ENCODE results near the gene NT5C1A. TPM values are rescaled to one million over a fixed set of nuclear protein-coding genes. Genes with fewer than 3 reads are reported as not detected.

NT5C1A gene
- total RNA-seq, 2 donors from 2014 or later = 0.31 to 0.70 TPM

DNA sequence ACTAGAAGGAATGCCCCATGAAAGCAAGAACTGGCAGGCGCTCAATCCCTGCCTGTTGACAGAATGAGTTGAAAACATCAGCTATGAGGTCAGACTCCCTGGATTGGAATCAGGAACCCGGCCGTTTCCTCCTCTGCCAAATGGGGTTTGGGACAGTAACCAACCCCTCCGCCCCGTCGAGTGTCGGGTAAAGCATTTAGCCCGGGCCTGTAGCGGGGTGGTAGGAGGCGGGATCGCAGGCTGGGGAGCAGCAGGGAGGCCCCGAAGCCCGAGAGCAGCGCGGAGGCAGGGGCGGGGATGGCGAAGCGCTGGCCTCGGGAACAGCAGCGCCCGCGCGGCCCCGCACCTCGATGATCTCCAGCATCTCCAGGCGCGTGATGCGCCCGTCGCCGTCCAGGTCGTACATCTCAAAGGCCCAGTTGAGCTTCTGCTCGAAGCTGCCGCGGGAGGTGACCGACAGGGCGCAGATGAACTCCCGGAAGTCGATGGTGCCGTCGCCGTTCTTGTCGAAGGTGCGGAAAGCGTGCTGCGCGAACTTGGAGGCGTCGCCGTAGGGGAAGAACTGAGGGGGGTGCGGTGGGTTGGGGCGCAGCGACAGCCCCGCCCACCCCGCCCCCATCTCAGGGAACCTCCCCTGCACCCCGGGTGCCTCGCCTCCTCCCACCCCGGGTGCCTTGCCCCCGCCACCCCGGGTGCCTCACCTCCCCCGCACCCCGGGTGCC, 11.8 kb upstream of the NT5C1A start:
- peaks cover 11% of the 10 kb centered on the region for H3K36me3 Mint-ChIP-seq (ENCODE audit: low read depth)
- peaks cover 7% of the 10 kb centered on the region for H3K27me3 Mint-ChIP-seq
- H3K4me3 Mint-ChIP-seq = peak overlapping the region; percentile 15
- DNase-seq (peak in 2 of 3 donors; percentile 30 to 40), ATAC-seq (peak; percentile 74)
- peaks cover 34% of the 10 kb centered on the region for H3K4me1 Mint-ChIP-seq
- H3K9me3 ChIP-seq (ENCODE audit: control insufficient read depth, low read length, poor library complexity, severe bottlenecking) = no peaks in the 10 kb centered on the region
- H3K27ac Mint-ChIP-seq = peak overlapping the region; percentile 88

DNA sequence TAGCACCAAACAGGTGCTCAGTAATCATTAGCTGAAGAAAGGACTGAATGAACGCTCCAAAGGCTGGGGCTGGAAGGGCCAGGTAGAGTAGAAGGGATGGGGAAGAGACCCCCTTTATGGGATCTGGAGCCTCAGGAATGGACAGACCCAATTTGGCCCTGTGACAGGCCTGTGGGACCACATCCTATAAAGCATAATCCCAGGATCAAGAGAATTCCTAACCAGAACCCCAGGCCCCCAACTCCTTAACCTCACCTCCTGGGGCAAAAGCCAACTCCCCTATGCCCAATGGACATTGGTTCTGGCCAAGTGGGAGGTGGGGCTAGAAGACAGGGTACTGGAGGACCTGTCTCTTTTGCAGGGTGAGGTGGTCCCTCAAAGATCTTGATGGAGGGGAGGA, 10.1 kb upstream of the NT5C1A start:
- no peaks in the 10 kb centered on the region for H3K9me3 ChIP-seq (ENCODE audit: control insufficient read depth, low read length, poor library complexity, severe bottlenecking)
- H3K36me3 Mint-ChIP-seq (ENCODE audit: low read depth) = peaks cover 9% of the 10 kb centered on the region
- DNase-seq (no peak), ATAC-seq (no peak)
- H3K27me3 Mint-ChIP-seq = no peaks in the 10 kb centered on the region
- peaks cover 22% of the 10 kb centered on the region for H3K4me1 Mint-ChIP-seq
- peak overlapping the region; percentile 41 for H3K4me3 Mint-ChIP-seq
- H3K27ac Mint-ChIP-seq = peak overlapping the region; percentile 47

DNA sequence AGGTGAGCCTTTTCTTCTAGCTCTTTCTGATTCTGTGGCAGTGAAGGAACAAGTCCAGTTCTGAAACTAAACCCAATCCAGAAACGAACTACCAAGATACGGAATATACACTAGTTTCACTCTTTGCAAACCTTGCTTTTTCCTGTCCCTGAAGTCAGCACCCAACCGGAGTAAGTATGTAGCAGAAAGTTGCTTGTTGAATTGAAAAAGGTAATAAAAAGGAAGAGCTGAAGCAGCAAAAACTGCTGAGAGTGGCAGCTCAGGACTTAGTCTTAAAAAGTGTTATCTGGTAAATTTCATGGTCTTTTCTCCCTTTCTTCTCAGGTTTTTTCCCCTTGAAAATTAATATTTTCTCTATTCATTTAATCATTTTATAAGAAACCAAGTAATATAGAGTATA, 9.4 kb upstream of the NT5C1A start:
- ATAC-seq = no peak
- Mint-ChIP-seq H3K27me3 (no peaks in the 10 kb centered on the region), H3K4me1 (peaks cover 24% of the 10 kb centered on the region), H3K36me3 (ENCODE audit: low read depth) (peaks cover 7% of the 10 kb centered on the region), H3K27ac (peak overlapping the region; percentile 43), H3K4me3 (peak overlapping the region; percentile 58)
- DNase-seq = no peak
- no peaks in the 10 kb centered on the region for H3K9me3 ChIP-seq (ENCODE audit: control insufficient read depth, low read length, poor library complexity, severe bottlenecking)

DNA sequence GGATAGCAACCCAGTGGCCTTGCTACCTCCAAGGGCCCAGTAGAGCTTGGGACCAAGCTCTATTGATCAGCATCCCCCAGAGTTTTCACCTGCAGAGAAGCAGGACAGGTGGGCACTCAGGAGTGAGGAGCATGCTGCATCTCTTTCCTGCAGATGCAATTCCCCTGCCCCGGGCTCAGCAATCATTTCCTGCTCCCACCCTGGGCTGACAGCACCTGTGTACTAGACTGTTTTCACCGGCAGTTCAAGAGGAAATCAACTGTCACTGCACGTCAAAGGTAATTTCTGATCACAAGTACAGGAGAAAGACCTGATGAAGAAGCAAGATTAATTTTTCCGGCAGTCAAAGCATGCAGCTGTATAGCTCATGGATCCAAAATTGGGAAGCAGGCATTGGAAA, 8.8 kb upstream of the NT5C1A start:
- ATAC-seq = peak; percentile 42
- H3K4me3 Mint-ChIP-seq = peak overlapping the region; percentile 58
- H3K27me3 Mint-ChIP-seq = no peaks in the 10 kb centered on the region
- no peak for DNase-seq
- no peaks in the 10 kb centered on the region for H3K9me3 ChIP-seq (ENCODE audit: control insufficient read depth, low read length, poor library complexity, severe bottlenecking)
- H3K27ac Mint-ChIP-seq = peak overlapping the region; percentile 43
- peaks cover 5% of the 10 kb centered on the region for H3K36me3 Mint-ChIP-seq (ENCODE audit: low read depth)
- H3K4me1 Mint-ChIP-seq = peaks cover 23% of the 10 kb centered on the region

DNA sequence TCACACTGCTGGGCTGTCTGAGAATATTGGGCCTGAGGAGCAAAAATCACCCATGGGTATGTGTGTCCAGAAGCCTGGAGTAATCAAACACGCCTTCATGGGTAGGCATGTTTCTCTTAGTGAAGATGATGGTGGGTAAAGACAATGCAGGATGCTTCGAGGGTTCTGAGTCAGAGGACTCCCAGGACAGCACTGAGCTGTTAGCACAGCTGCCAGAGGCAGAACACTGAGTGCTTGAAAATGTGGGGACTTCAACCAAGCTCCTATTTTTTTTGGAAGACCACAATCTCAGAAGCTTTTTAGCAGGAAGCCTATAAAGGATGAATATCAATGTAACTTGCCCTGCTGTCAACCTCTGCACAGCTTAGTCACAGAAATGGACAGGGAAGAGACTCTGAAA, 7.9 kb upstream of the NT5C1A start:
- Mint-ChIP-seq H3K4me3 (no peak overlapping the region), H3K27me3 (no peaks in the 10 kb centered on the region), H3K27ac (no peak overlapping the region), H3K36me3 (ENCODE audit: low read depth) (peaks cover 5% of the 10 kb centered on the region), H3K4me1 (peaks cover 20% of the 10 kb centered on the region)
- no peak for ATAC-seq
- no peaks in the 10 kb centered on the region for H3K9me3 ChIP-seq (ENCODE audit: control insufficient read depth, low read length, poor library complexity, severe bottlenecking)
- no peak for DNase-seq

DNA sequence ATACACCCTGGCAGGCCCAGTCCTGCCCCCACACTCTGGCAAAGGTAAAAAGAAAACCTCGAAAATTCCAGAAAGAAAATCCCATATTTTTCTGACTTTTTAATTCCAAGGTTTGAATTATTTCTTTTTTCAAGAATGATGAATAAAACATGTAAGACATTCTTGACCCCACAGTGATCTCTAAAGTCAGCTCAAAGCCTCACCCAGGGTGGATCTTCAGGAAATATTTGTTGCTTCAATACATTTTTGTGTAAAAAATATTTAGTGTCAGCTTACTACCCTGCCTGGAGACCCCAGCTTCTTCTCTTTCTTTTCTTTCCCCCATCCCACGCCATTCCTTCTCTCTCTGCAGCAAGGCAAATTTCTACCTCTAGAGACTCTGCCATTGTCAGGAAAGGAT, 7.0 kb upstream of the NT5C1A start:
- peaks cover 5% of the 10 kb centered on the region for H3K36me3 Mint-ChIP-seq (ENCODE audit: low read depth)
- H3K27ac Mint-ChIP-seq = no peak overlapping the region
- H3K27me3 Mint-ChIP-seq = no peaks in the 10 kb centered on the region
- no peaks in the 10 kb centered on the region for H3K9me3 ChIP-seq (ENCODE audit: control insufficient read depth, low read length, poor library complexity, severe bottlenecking)
- H3K4me1 Mint-ChIP-seq = peaks cover 14% of the 10 kb centered on the region
- ATAC-seq = no peak
- DNase-seq = no peak
- H3K4me3 Mint-ChIP-seq = no peak overlapping the region

DNA sequence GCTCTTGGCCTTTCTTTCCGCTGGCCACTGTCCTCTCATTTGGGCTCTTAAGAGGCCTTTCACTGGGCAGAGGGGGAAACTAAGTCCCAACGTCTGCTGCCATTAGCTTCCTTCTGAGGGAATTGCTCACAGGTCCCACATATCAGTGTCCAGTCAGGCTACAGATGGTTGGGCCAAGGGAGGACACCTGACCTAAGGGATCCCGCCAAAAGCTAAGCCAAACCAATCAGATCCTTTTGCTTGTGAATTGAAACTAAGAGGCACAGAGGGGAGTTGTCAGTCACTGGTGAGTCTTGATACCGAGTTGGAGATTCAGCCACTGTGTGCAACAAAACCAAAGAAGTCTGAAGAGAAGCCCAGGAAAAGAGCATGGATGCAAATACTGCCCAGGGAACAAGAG, 5.7 kb upstream of the NT5C1A start:
- no peak for DNase-seq
- Mint-ChIP-seq H3K27ac (no peak overlapping the region), H3K27me3 (no peaks in the 10 kb centered on the region), H3K4me3 (no peak overlapping the region), H3K36me3 (ENCODE audit: low read depth) (peaks cover 3% of the 10 kb centered on the region), H3K4me1 (peaks cover 12% of the 10 kb centered on the region)
- no peak for ATAC-seq
- H3K9me3 ChIP-seq (ENCODE audit: control insufficient read depth, low read length, poor library complexity, severe bottlenecking) = no peaks in the 10 kb centered on the region

DNA sequence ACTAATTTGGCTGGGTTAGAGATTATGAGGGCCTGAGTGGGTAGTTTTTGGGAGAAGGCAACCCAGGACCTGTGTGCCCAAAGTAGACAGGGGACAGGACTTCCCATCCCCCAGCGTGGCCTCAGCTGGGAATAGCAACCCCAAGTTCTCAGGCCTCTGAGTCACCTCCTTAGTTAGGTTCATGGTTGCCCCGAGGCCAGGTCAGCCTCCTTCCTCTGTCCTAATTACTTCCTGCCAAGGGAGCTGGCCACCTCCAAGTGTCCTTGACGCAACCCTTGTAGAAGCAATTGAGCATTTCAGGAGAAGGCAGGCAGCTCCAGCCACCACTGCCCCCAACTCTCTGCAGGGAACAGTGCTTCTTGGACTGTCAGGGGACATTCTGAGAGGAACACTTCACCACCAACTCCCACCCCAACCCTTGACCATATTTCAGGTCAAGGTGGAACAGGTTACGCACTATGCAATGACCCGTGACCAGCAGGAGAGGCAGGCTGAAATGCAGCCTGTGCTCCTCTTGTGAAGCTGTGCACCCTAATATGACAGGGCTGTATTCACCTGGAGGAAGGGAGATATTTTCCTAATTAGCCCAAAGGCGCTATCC, 5.1 kb upstream of the NT5C1A start:
- H3K36me3 Mint-ChIP-seq (ENCODE audit: low read depth) = no peaks in the 10 kb centered on the region
- no peaks in the 10 kb centered on the region for H3K27me3 Mint-ChIP-seq
- H3K27ac Mint-ChIP-seq = peak overlapping the region; percentile 66
- no peaks in the 10 kb centered on the region for H3K9me3 ChIP-seq (ENCODE audit: control insufficient read depth, low read length, poor library complexity, severe bottlenecking)
- ATAC-seq = no peak
- no peak overlapping the region for H3K4me3 Mint-ChIP-seq
- H3K4me1 Mint-ChIP-seq = peaks cover 10% of the 10 kb centered on the region
- DNase-seq = no peak

DNA sequence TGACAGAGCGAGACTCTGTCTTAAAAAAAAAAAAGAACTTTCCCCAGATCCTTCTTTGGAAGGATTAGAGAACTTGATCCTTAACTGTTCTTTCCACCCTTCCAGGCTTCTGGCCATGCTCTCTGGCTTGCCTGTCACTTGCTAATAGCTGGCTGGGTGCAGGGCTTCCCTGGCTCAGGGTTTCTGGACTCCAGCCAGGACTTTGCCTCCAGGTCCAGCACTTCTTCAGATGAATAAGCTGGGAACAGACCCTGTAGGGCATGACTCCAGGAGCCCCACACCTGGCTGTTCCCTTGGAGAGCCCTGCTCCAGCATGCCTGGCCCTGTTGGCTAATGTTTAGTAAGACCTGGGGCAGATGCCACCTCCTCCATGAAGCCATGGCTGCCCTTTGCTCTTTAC, 3.3 kb upstream of the NT5C1A start:
- Mint-ChIP-seq H3K36me3 (ENCODE audit: low read depth) (peaks cover 3% of the 10 kb centered on the region), H3K27me3 (peaks cover 8% of the 10 kb centered on the region), H3K4me1 (peaks cover 6% of the 10 kb centered on the region), H3K27ac (no peak overlapping the region), H3K4me3 (peak overlapping the region; percentile 58)
- DNase-seq = no peak
- no peaks in the 10 kb centered on the region for H3K9me3 ChIP-seq (ENCODE audit: control insufficient read depth, low read length, poor library complexity, severe bottlenecking)
- no peak for ATAC-seq

DNA sequence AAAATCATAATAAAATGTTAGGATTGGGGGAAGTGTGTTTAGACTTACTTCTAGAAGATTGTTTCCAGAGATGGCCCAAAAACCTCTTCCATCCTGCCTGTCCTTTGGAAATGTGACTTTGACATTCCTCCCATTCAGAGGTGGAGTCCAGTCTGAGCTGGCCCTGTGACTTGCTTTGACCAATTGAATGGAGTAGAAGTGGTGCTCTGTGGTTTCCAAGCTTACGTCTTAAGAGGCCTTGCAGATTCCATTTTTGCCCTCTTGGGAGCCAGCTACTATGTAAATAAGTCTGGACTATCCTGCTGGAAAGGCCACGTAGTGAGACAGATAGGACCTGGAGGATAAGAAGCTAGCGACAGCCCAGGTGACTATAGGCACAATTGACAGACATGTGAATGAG, 1.3 kb upstream of the NT5C1A start:
- Mint-ChIP-seq H3K27me3 (peaks cover 23% of the 10 kb centered on the region), H3K4me1 (peaks cover 6% of the 10 kb centered on the region), H3K36me3 (ENCODE audit: low read depth) (peaks cover 3% of the 10 kb centered on the region), H3K4me3 (no peak overlapping the region), H3K27ac (no peak overlapping the region)
- DNase-seq = no peak
- H3K9me3 ChIP-seq (ENCODE audit: control insufficient read depth, low read length, poor library complexity, severe bottlenecking) = no peaks in the 10 kb centered on the region
- ATAC-seq = no peak

DNA sequence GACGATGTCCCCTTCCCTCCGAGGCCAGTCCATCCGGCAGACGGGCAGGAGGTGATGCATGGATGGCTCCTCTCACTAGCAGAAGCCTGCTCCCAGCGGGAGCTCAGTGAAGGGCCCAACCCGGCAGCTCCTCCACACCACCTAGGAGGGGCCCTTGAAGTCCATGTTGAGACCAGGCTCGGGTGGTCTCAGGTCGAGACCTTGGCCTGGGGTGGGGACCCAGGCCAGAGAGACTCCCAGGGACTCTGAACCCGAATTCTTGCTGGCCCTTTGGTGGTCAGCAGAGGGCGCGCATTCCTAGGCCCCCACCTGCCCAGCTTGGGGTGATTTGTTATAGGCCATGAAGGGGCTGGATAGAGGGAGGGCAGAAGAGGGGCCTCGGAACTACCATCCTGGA, 642 bp upstream of the NT5C1A start:
- no peaks in the 10 kb centered on the region for H3K9me3 ChIP-seq (ENCODE audit: control insufficient read depth, low read length, poor library complexity, severe bottlenecking)
- H3K36me3 Mint-ChIP-seq (ENCODE audit: low read depth) = peaks cover 3% of the 10 kb centered on the region
- peaks cover 30% of the 10 kb centered on the region for H3K27me3 Mint-ChIP-seq
- no peak overlapping the region for H3K27ac Mint-ChIP-seq
- peak; percentile 47 for ATAC-seq
- peak in 1 of 3 donors; percentile 25 for DNase-seq
- H3K4me3 Mint-ChIP-seq = peak overlapping the region; percentile 82
- peaks cover 6% of the 10 kb centered on the region for H3K4me1 Mint-ChIP-seq

DNA sequence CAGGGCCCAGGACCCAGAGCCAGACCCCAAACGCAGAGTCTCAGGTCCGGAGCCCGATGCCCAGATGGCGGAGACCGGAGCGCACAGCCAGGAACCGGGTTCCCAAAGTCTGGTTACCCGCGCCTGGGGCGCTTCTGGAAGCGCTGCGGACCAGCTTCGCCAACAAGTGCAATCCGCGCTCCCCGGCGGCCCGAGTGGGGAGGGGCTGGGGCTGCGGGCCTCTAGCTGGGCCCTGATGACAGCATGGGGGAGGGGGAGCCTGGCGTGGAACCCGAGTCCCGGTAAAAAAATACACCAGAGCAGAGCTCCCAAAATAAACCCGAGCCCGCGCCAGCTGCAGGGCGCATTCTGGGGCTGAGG, 494 bp downstream of the NT5C1A start:
- H3K4me1 Mint-ChIP-seq = peaks cover 7% of the 10 kb centered on the region
- no peak overlapping the region for H3K27ac Mint-ChIP-seq
- ATAC-seq (peak; percentile 22), DNase-seq (no peak)
- peak overlapping the region; percentile 82 for H3K4me3 Mint-ChIP-seq
- H3K36me3 Mint-ChIP-seq (ENCODE audit: low read depth) = peaks cover 5% of the 10 kb centered on the region
- H3K27me3 Mint-ChIP-seq = peaks cover 40% of the 10 kb centered on the region
- no peaks in the 10 kb centered on the region for H3K9me3 ChIP-seq (ENCODE audit: control insufficient read depth, low read length, poor library complexity, severe bottlenecking)

DNA sequence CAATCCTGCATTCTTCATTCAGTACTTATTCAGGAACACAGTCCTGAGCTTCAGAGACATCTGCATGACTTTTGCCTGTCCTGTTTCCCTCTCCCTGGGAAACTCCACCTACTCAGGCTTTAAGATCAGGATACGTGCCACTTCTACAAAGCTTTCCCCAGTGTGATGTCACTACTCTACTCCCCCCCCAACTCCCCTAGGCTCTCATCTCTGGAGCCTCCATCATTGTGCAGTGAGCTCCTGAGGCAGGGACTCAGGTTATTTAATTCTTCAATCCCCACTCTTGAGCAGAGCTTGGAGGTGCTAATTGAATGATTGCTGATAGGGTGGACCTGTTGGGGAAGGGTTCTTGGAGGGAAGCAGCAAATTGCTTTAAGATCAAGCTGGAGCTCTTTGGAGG, 1.2 kb downstream of the NT5C1A start:
- Mint-ChIP-seq H3K36me3 (ENCODE audit: low read depth) (peaks cover 5% of the 10 kb centered on the region), H3K27me3 (peaks cover 40% of the 10 kb centered on the region), H3K27ac (no peak overlapping the region), H3K4me3 (peak overlapping the region; percentile 82), H3K4me1 (peaks cover 6% of the 10 kb centered on the region)
- no peak for DNase-seq
- no peaks in the 10 kb centered on the region for H3K9me3 ChIP-seq (ENCODE audit: control insufficient read depth, low read length, poor library complexity, severe bottlenecking)
- ATAC-seq = no peak

DNA sequence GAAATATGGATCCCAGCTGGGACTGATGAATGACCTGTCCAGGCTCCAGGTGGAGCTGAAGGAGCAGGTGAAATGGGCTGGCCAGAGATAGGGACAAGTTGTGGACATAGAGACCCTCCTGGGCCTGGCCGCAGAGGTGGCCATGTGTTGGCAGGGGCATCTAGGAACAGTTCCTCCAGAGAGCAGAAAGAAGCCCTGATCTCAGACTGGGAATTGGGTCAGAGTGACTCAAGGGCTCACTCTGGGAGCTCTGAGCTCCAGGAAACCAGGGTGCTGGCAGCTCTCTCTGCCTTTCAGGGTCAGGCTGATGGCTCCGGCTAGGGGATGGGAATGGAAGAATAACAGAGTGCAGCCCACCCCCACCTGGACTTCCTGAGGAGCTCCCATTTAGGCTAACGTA, 3.0 kb downstream of the NT5C1A start:
- no peaks in the 10 kb centered on the region for H3K9me3 ChIP-seq (ENCODE audit: control insufficient read depth, low read length, poor library complexity, severe bottlenecking)
- no peak overlapping the region for H3K4me3 Mint-ChIP-seq
- peaks cover 5% of the 10 kb centered on the region for H3K36me3 Mint-ChIP-seq (ENCODE audit: low read depth)
- peaks cover 40% of the 10 kb centered on the region for H3K27me3 Mint-ChIP-seq
- no peak for DNase-seq
- H3K27ac Mint-ChIP-seq = no peak overlapping the region
- peaks cover 6% of the 10 kb centered on the region for H3K4me1 Mint-ChIP-seq
- ATAC-seq = no peak

Data from T-helper 17 cell (primary cell).